WTC11 (cell line): ENCODE data around the gene IGLL5. TPM values are rescaled to one million over a fixed set of nuclear protein-coding genes. Genes with fewer than 3 reads are reported as not detected.

Experiments used
- ATAC-seq: fragments of 200-7000 bp; cut with Tn5 transposase; 2 replicates; pipeline ENCODE4 v1.10.0; 2021; ENCODE audit warnings: mild to moderate bottlenecking, moderate library complexity
- CTCF ChIA-PET: fragments of 300-600 bp; sonication (Branson Sonifier 250); formaldehyde crosslinking; loops from one replicate; lab custom pipeline; 2021; ENCODE audit warnings: antibody characterized with exemption; lab: Charles Lee
- POLR2A ChIA-PET: fragments of 350-600 bp; sonication (Branson Sonifier 250); formaldehyde crosslinking; loops from one replicate; lab custom pipeline; 2021; ENCODE audit warnings: antibody characterized with exemption; lab: Charles Lee
- DNase-seq: peaks from one replicate; pipeline ENCODE4 v3.0.0; 2021; ENCODE audit warnings: low spot score
- H3K27ac Mint-ChIP-seq: 2 replicates; pipeline ENCODE4 v1.8.0; 2021; ENCODE audit warnings: mixed read lengths
- H3K27me3 Mint-ChIP-seq: 2 replicates; pipeline ENCODE4 v1.8.0; 2021; ENCODE audit warnings: low read depth, mild to moderate bottlenecking, moderate library complexity, mixed read lengths
- H3K36me3 Mint-ChIP-seq: 2 replicates; pipeline ENCODE4 v1.8.0; 2021; ENCODE audit warnings: mixed read lengths
- H3K4me1 Mint-ChIP-seq: 2 replicates; pipeline ENCODE4 v1.8.0; 2022; ENCODE audit warnings: mixed read lengths
- H3K4me3 Mint-ChIP-seq: 2 replicates; pipeline ENCODE4 v1.8.0; 2021; ENCODE audit warnings: mild to moderate bottlenecking, moderate library complexity, mixed read lengths
- H3K9me3 Mint-ChIP-seq: 2 replicates; pipeline ENCODE4 v1.8.0; 2021; ENCODE audit warnings: mixed read lengths
- CBFB ChIP-seq: sonication (generic); formaldehyde crosslinking; IDR thresholded peaks from 2 replicates; pipeline ENCODE4 v1.8.1; 2022; ENCODE audit warnings: mild to moderate bottlenecking, low read depth, missing genetic modification reagents
- CREM ChIP-seq: sonication (generic); formaldehyde crosslinking; IDR thresholded peaks from 2 replicates; pipeline ENCODE4 v1.8.1; 2022; ENCODE audit warnings: mild to moderate bottlenecking, missing genetic modification reagents, moderate library complexity
- ETV6 ChIP-seq: sonication (generic); formaldehyde crosslinking; IDR thresholded peaks from 2 replicates; pipeline ENCODE4 v1.8.1; 2022; ENCODE audit warnings: mild to moderate bottlenecking, missing genetic modification reagents
- HMGA2 ChIP-seq: fragments of 250-450 bp; sonication (Bioruptor Pico); IDR thresholded peaks from 2 replicates; pipeline ENCODE4 v1.4.0; 2021; ENCODE audit warnings: mild to moderate bottlenecking, moderate library complexity
- JAZF1 ChIP-seq: fragments of 250-450 bp; sonication (Bioruptor Pico); IDR thresholded peaks from 2 replicates; pipeline ENCODE4 v1.9.0; 2021; ENCODE audit warnings: moderate library complexity, mild to moderate bottlenecking, inconsistent platforms
- MYBL2 ChIP-seq: sonication (generic); formaldehyde crosslinking; IDR thresholded peaks from 2 replicates; pipeline ENCODE4 v1.8.1; 2023; ENCODE audit warnings: mild to moderate bottlenecking, moderate library complexity, missing genetic modification reagents
- NFATC4 ChIP-seq: fragments of 250-450 bp; sonication (Bioruptor Pico); IDR thresholded peaks from 2 replicates; pipeline ENCODE4 v1.9.0; 2021; ENCODE audit warnings: mild to moderate bottlenecking
- OVOL2 ChIP-seq: fragments of 250-450 bp; sonication (Bioruptor Pico); IDR thresholded peaks from 2 replicates; pipeline ENCODE4 v1.9.0; 2021; ENCODE audit warnings: mild to moderate bottlenecking, borderline replicate concordance
- PRRX2 ChIP-seq: fragments of 250-450 bp; sonication (Bioruptor Pico); IDR thresholded peaks from 2 replicates; pipeline ENCODE4 v1.8.0; 2021; ENCODE audit warnings: mild to moderate bottlenecking
- RORB ChIP-seq: fragments of 250-450 bp; sonication (Bioruptor Pico); IDR thresholded peaks from 2 replicates; pipeline ENCODE4 v1.9.0; 2021; ENCODE audit warnings: mild to moderate bottlenecking
- SMAD4 ChIP-seq: sonication (generic); formaldehyde crosslinking; IDR thresholded peaks from 2 replicates; pipeline ENCODE4 v1.8.0; 2022; ENCODE audit warnings: mild to moderate bottlenecking, missing genetic modification reagents
- ZNF121 ChIP-seq: sonication (generic); formaldehyde crosslinking; IDR thresholded peaks from 2 replicates; pipeline ENCODE4 v1.8.0; 2023; ENCODE audit warnings: missing genetic modification reagents
- ZNF138 ChIP-seq: sonication (generic); formaldehyde crosslinking; conservative IDR thresholded peaks from 2 replicates; pipeline ENCODE4 v1.8.1; 2022; ENCODE audit warnings: mild to moderate bottlenecking, moderate library complexity, missing genetic modification reagents
- ZNF416 ChIP-seq: fragments of 250-450 bp; sonication (Bioruptor Pico); IDR thresholded peaks from 2 replicates; pipeline ENCODE4 v1.9.0; 2021; ENCODE audit warnings: mild to moderate bottlenecking, inconsistent platforms
- ZNF671 ChIP-seq: fragments of 250-450 bp; sonication (Bioruptor Pico); IDR thresholded peaks from 2 replicates; pipeline ENCODE4 v1.8.0; 2021; ENCODE audit warnings: mild to moderate bottlenecking
- total RNA-seq: library from RNA; stranded (reverse); gene quantifications from 3 replicates; pipeline ENCODE4 v1.2.3, GENCODE V29; 2021
- TF ChIP-seq, protein P1 (sequence below): sonication (generic); formaldehyde crosslinking; IDR thresholded peaks from 2 replicates; pipeline ENCODE4 v1.8.1; 2023; ENCODE audit warnings: mild to moderate bottlenecking, missing genetic modification reagents, moderate library complexity
- TF ChIP-seq, protein P2 (sequence below): sonication (generic); formaldehyde crosslinking; IDR thresholded peaks from 2 replicates; pipeline ENCODE4 v1.8.1; 2023; ENCODE audit warnings: mild to moderate bottlenecking, missing genetic modification reagents
- TF ChIP-seq, protein P3 (sequence below): fragments of 250-450 bp; sonication (Bioruptor Pico); IDR thresholded peaks from 2 replicates; pipeline ENCODE4 v1.9.0; 2021; ENCODE audit warnings: mild to moderate bottlenecking, borderline replicate concordance
- TF ChIP-seq, protein P4 (sequence below): sonication (generic); formaldehyde crosslinking; IDR thresholded peaks from 2 replicates; pipeline ENCODE4 v1.8.0; 2022; ENCODE audit warnings: mild to moderate bottlenecking, missing genetic modification reagents
- TF ChIP-seq, protein P5 (sequence below): fragments of 250-450 bp; sonication (Bioruptor Pico); IDR thresholded peaks from 2 replicates; pipeline ENCODE4 v1.9.0; 2021; ENCODE audit warnings: mild to moderate bottlenecking
- TF ChIP-seq, protein P6 (sequence below): sonication (generic); formaldehyde crosslinking; IDR thresholded peaks from 2 replicates; pipeline ENCODE4 v1.8.0; 2022; ENCODE audit warnings: mild to moderate bottlenecking, missing genetic modification reagents

The IGLL5 gene
- total RNA-seq, 1 experiment from 2014 or later, result not detected

DNA sequence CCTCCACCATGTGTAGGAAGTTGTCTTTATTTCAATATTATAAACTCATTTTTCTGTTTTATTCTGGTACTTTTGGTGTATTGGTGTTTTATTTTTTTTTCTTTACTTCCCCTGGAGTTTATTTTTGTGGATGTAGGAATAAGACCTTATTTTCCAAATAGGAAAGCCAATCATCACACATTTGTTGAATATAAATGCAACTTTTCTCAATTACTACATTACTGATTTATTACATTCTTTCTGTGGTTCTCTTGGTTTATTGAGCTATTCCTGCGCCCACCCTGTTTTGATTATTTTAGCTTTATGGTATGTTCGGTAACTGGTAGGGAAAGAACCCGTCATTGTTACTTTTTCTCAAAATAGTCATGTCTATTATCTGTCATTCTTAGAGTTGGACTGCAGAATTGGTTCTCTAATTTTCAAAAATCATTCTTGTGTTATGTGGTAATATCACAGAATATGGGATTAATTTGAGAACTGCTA is 3.6 kb downstream of the IGLL5 start (continued):
- TF ChIP-seq, protein P1, sequence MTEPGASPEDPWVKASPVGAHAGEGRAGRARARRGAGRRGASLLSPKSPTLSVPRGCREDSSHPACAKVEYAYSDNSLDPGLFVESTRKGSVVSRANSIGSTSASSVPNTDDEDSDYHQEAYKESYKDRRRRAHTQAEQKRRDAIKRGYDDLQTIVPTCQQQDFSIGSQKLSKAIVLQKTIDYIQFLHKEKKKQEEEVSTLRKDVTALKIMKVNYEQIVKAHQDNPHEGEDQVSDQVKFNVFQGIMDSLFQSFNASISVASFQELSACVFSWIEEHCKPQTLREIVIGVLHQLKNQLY, result no peak
- no peak for TF ChIP-seq PRRX2
- no peak for TF ChIP-seq CREM (CRISPR knock-in tag)
- no peak for TF ChIP-seq OVOL2
- TF ChIP-seq, protein P2, sequence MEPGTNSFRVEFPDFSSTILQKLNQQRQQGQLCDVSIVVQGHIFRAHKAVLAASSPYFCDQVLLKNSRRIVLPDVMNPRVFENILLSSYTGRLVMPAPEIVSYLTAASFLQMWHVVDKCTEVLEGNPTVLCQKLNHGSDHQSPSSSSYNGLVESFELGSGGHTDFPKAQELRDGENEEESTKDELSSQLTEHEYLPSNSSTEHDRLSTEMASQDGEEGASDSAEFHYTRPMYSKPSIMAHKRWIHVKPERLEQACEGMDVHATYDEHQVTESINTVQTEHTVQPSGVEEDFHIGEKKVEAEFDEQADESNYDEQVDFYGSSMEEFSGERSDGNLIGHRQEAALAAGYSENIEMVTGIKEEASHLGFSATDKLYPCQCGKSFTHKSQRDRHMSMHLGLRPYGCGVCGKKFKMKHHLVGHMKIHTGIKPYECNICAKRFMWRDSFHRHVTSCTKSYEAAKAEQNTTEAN (CRISPR knock-in tag), result no peak
- TF ChIP-seq CBFB (CRISPR knock-in tag), result no peak
- TF ChIP-seq, protein P3, sequence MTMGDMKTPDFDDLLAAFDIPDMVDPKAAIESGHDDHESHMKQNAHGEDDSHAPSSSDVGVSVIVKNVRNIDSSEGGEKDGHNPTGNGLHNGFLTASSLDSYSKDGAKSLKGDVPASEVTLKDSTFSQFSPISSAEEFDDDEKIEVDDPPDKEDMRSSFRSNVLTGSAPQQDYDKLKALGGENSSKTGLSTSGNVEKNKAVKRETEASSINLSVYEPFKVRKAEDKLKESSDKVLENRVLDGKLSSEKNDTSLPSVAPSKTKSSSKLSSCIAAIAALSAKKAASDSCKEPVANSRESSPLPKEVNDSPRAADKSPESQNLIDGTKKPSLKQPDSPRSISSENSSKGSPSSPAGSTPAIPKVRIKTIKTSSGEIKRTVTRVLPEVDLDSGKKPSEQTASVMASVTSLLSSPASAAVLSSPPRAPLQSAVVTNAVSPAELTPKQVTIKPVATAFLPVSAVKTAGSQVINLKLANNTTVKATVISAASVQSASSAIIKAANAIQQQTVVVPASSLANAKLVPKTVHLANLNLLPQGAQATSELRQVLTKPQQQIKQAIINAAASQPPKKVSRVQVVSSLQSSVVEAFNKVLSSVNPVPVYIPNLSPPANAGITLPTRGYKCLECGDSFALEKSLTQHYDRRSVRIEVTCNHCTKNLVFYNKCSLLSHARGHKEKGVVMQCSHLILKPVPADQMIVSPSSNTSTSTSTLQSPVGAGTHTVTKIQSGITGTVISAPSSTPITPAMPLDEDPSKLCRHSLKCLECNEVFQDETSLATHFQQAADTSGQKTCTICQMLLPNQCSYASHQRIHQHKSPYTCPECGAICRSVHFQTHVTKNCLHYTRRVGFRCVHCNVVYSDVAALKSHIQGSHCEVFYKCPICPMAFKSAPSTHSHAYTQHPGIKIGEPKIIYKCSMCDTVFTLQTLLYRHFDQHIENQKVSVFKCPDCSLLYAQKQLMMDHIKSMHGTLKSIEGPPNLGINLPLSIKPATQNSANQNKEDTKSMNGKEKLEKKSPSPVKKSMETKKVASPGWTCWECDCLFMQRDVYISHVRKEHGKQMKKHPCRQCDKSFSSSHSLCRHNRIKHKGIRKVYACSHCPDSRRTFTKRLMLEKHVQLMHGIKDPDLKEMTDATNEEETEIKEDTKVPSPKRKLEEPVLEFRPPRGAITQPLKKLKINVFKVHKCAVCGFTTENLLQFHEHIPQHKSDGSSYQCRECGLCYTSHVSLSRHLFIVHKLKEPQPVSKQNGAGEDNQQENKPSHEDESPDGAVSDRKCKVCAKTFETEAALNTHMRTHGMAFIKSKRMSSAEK (CRISPR knock-in tag), result no peak
- TF ChIP-seq, all 79 proteins: peak for 0

DNA sequence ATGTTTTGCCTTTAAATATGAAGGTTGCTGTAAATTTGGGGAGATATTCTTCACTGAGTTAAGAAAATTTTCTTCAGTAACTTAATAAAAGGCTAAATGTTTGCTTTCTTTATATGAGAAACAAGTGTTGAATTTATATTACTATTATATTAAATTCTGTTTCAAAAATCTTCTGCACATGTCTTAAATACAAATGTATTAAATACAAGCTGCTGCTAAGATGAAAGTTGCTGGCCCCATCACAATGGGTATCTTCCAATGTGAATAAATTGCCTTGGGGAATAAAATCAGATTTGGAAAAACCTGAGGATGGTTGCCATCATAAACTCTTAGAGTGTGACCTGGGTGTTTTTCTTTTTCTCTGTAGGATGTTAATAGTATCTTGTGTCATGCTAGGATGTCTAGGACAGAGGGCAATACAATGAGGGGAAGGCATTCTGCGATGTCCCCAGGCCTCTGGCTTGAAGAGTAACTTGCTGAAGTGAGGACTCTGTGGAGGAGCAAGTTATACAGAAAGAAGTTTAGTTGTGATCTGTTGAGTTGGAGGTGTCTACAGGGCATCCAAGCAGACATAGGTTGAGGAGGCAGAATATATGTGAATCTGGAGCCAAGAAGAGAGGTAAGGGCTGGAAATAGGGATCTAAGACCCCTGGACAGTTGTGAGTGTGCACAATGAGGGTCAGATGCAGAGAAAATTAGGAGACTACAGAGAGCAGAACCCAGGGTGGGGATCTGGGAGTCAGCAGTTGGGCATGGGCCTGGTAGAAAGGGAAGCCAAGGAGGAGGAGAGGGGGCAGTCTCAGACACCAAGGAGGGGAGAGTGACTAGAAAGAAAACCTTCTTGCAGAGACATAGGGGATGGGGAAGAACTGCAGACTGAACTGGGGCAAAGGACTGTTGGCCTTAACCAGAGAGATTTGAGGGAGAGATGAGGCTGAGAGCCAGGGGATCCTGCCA is 4.8 kb downstream of the IGLL5 start:
- H3K27ac Mint-ChIP-seq, result no peak overlapping the region
- TF ChIP-seq ZNF121, result no peak
- TF ChIP-seq, protein P4, sequence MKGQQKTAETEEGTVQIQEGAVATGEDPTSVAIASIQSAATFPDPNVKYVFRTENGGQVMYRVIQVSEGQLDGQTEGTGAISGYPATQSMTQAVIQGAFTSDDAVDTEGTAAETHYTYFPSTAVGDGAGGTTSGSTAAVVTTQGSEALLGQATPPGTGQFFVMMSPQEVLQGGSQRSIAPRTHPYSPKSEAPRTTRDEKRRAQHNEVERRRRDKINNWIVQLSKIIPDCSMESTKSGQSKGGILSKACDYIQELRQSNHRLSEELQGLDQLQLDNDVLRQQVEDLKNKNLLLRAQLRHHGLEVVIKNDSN (CRISPR knock-in tag), result no peak
- TF ChIP-seq ZNF138 (CRISPR knock-in tag), result no peak
- no peak for TF ChIP-seq HMGA2
- TF ChIP-seq MYBL2 (CRISPR knock-in tag), result no peak
- no peak for TF ChIP-seq JAZF1 (CRISPR knock-in tag)
- TF ChIP-seq, protein P5, sequence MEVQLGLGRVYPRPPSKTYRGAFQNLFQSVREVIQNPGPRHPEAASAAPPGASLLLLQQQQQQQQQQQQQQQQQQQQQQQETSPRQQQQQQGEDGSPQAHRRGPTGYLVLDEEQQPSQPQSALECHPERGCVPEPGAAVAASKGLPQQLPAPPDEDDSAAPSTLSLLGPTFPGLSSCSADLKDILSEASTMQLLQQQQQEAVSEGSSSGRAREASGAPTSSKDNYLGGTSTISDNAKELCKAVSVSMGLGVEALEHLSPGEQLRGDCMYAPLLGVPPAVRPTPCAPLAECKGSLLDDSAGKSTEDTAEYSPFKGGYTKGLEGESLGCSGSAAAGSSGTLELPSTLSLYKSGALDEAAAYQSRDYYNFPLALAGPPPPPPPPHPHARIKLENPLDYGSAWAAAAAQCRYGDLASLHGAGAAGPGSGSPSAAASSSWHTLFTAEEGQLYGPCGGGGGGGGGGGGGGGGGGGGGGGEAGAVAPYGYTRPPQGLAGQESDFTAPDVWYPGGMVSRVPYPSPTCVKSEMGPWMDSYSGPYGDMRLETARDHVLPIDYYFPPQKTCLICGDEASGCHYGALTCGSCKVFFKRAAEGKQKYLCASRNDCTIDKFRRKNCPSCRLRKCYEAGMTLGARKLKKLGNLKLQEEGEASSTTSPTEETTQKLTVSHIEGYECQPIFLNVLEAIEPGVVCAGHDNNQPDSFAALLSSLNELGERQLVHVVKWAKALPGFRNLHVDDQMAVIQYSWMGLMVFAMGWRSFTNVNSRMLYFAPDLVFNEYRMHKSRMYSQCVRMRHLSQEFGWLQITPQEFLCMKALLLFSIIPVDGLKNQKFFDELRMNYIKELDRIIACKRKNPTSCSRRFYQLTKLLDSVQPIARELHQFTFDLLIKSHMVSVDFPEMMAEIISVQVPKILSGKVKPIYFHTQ (CRISPR knock-in tag), result no peak
- TF ChIP-seq ZNF671 (CRISPR knock-in tag), result no peak
- no peak for TF ChIP-seq ETV6 (CRISPR knock-in tag)
- no peak for TF ChIP-seq NFATC4 (CRISPR knock-in tag)
- TF ChIP-seq, protein P6, sequence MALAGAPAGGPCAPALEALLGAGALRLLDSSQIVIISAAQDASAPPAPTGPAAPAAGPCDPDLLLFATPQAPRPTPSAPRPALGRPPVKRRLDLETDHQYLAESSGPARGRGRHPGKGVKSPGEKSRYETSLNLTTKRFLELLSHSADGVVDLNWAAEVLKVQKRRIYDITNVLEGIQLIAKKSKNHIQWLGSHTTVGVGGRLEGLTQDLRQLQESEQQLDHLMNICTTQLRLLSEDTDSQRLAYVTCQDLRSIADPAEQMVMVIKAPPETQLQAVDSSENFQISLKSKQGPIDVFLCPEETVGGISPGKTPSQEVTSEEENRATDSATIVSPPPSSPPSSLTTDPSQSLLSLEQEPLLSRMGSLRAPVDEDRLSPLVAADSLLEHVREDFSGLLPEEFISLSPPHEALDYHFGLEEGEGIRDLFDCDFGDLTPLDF (CRISPR knock-in tag), result no peak
- no peak for TF ChIP-seq ZNF416
- no peak for TF ChIP-seq SMAD4
- TF ChIP-seq, protein P3 (CRISPR knock-in tag), result no peak
- TF ChIP-seq RORB, result no peak
- H3K27me3 Mint-ChIP-seq, result peaks cover 84% of the 10 kb centered on the region
- ATAC-seq (no peak), DNase-seq (no peak)
- CTCF ChIA-PET, result no interaction called here
- POLR2A ChIA-PET, result no interaction called here
- H3K9me3 Mint-ChIP-seq, result no peaks in the 10 kb centered on the region
- no peaks in the 10 kb centered on the region for H3K4me1 Mint-ChIP-seq
- H3K36me3 Mint-ChIP-seq, result no peaks in the 10 kb centered on the region
- H3K4me3 Mint-ChIP-seq, result no peak overlapping the region
